ENCODE measurements around the gene VEZF1. TPM values are rescaled to one million over a fixed set of nuclear protein-coding genes. Genes with fewer than 3 reads are reported as not detected.

Gene VEZF1
- total RNA-seq, 1 donor from 2014 or later, result 43.6 TPM

- DNase-seq (ENCODE audit: low spot score), result no peak
- Mint-ChIP-seq H3K36me3 (ENCODE audit: low read depth) (peaks cover 10% of the 10 kb centered on the region), H3K27ac (ENCODE audit: unreplicated experiment) (peak overlapping the region; percentile 46), H3K27me3 (ENCODE audit: low read depth) (no peaks in the 10 kb centered on the region), H3K4me3 (ENCODE audit: unreplicated experiment) (no peak overlapping the region), H3K4me1 (ENCODE audit: low read depth) (peaks cover 54% of the 10 kb centered on the region), H3K9me3 (ENCODE audit: low read depth) (no peaks in the 10 kb centered on the region)
- no peak for TF ChIP-seq CTCF (IDR thresholded peaks at IDR 0.05)
Measured at GRCh38 chr17:57984261-57984890, 3.7 kb downstream of the VEZF1 start.

DNA sequence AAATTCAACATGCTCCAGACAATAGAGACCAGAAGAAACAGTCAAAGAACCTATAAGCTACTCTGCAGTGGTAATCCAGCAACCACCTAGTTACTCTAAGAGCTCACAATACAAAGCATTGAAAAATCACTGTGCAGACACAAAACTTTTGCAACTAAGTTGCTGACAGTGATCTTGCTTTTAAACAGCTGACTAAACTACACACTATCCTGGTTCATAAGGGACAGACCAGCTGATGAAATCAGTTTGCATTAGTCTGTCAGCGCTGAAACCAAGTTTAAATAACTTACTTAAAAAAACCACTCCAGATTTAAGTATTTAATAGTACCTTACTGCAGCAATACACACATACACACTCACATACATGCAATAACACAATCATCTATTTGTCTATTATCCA, 4.6 kb downstream of the VEZF1 start:
- DNase-seq (ENCODE audit: low spot score), result no peak
- peak overlapping the region; percentile 34 for H3K27ac Mint-ChIP-seq (ENCODE audit: unreplicated experiment)
- H3K27me3 Mint-ChIP-seq (ENCODE audit: low read depth), result no peaks in the 10 kb centered on the region
- TF ChIP-seq CTCF (IDR thresholded peaks at IDR 0.05), result no peak
- no peaks in the 10 kb centered on the region for H3K9me3 Mint-ChIP-seq (ENCODE audit: low read depth)
- peaks cover 15% of the 10 kb centered on the region for H3K36me3 Mint-ChIP-seq (ENCODE audit: low read depth)
- peaks cover 45% of the 10 kb centered on the region for H3K4me1 Mint-ChIP-seq (ENCODE audit: low read depth)
- no peak overlapping the region for H3K4me3 Mint-ChIP-seq (ENCODE audit: unreplicated experiment)

DNA sequence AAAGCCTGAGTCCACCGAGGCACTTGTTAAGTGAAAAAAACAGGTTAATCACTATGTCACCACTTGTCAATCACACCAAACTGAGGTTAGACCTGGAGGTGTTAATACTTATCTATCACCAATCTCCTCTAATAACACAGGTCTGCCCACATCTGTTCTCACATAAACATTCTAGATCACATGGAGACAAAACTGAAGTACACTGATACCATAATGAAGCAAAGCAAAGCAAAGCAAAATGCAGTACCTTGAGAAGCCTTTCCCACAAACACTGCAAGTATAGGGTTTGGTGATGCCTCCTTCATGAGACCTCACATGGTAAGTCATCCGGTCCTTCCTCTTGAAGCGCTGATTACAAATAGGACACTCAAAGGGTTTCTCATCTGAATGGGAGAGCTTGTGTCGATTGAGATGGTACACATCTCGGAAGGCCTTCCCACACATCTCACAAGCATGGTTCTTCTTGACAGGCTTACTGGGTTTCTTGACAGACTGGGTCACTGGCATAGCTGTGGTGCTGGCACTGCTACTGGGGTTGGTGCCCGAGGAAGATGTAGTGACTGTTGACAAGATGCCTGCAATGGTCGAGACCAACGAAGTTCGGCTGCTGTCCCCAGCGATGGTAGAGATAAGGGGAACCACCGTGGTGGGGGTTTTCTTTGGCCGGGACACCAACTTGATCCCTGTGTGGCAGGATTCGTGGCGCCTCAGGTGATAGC, 5.4 kb downstream of the VEZF1 start:
- no peak for DNase-seq (ENCODE audit: low spot score)
- Mint-ChIP-seq H3K4me3 (ENCODE audit: unreplicated experiment) (no peak overlapping the region), H3K9me3 (ENCODE audit: low read depth) (no peaks in the 10 kb centered on the region), H3K36me3 (ENCODE audit: low read depth) (peaks cover 23% of the 10 kb centered on the region), H3K4me1 (ENCODE audit: low read depth) (peaks cover 44% of the 10 kb centered on the region), H3K27ac (ENCODE audit: unreplicated experiment) (no peak overlapping the region), H3K27me3 (ENCODE audit: low read depth) (no peaks in the 10 kb centered on the region)
- no peak for TF ChIP-seq CTCF (IDR thresholded peaks at IDR 0.05)

- Mint-ChIP-seq H3K4me1 (ENCODE audit: low read depth) (peaks cover 31% of the 10 kb centered on the region), H3K27ac (ENCODE audit: unreplicated experiment) (no peak overlapping the region), H3K36me3 (ENCODE audit: low read depth) (peaks cover 33% of the 10 kb centered on the region), H3K9me3 (ENCODE audit: low read depth) (no peaks in the 10 kb centered on the region), H3K4me3 (ENCODE audit: unreplicated experiment) (no peak overlapping the region), H3K27me3 (ENCODE audit: low read depth) (no peaks in the 10 kb centered on the region)
- no peak for DNase-seq (ENCODE audit: low spot score)
- no peak for TF ChIP-seq CTCF (IDR thresholded peaks at IDR 0.05)
Measured at GRCh38 chr17:57980522-57980921, 7.5 kb downstream of the VEZF1 start.

DNA sequence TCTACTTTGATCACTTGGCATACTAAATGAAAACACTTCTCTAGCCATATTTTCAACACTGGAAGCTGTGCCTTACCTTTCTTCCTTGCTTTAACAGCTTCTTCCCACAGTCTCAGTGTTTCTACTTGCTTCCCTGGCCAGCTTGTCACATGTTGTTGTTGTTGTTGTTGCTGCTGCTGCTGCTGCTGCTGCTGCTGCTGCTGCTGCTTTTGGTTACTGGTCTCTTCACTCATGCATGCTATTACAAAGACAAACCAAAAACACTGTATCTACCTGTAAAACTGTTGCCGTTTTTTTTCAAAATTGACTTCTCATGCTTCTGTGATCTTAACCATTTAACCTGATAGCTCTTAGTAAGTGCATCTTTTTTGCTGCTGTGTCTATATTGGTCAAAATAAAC, 9.0 kb downstream of the VEZF1 start:
- no peaks in the 10 kb centered on the region for H3K27me3 Mint-ChIP-seq (ENCODE audit: low read depth)
- H3K27ac Mint-ChIP-seq (ENCODE audit: unreplicated experiment), result no peak overlapping the region
- DNase-seq (ENCODE audit: low spot score), result no peak
- peaks cover 17% of the 10 kb centered on the region for H3K4me1 Mint-ChIP-seq (ENCODE audit: low read depth)
- no peak for TF ChIP-seq CTCF (IDR thresholded peaks at IDR 0.05)
- peaks cover 44% of the 10 kb centered on the region for H3K36me3 Mint-ChIP-seq (ENCODE audit: low read depth)
- no peaks in the 10 kb centered on the region for H3K9me3 Mint-ChIP-seq (ENCODE audit: low read depth)
- no peak overlapping the region for H3K4me3 Mint-ChIP-seq (ENCODE audit: unreplicated experiment)

All from chondrocyte (in vitro differentiated cells).